ENCODE measurements around the gene BPIFA2.
"Not testable (repeated sequence)": the region's sequence is repeated elsewhere in the genome, so short reads cannot be mapped to it uniquely, and the experiment has no call there.

Gene BPIFA2

GRCh38 chr20:33159713-33160112 lies 8.2 kb upstream of the BPIFA2 start:
- in situ Hi-C loops (cut with HindIII; ENCODE audit: low sequenced_read_pairs), result loop anchor here (10.0 kb wide), 1 partner anchor 85 kb away; the partner anchor contains the start of gene BPIFB4

DNA sequence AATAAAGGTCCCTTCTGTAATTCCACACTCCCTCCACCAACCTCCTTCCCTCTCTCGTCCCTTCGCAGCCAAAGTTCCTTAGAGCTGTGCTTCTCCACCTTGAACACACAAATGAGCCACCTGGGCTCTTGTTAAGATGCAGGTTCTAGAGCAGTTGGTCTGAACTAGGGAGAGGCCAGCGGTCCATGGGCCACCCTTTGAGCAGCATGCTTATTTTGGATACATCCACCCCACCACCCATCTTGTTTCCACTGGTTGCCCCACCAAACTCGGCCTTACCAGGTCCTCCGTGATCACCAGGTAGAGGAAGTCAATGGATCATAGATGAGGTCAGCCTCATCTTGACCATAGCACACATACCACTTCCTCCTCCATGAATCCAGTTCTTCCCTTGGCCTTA lies 7.3 kb upstream of the BPIFA2 start:
- in situ Hi-C loops (cut with HindIII; ENCODE audit: low sequenced_read_pairs), result no loop called here

- in situ Hi-C loops (cut with HindIII; ENCODE audit: low sequenced_read_pairs), result no loop called here
Observed at GRCh38 chr20:33162313-33162712, 5.6 kb upstream of the BPIFA2 start.

- in situ Hi-C loops (cut with HindIII; ENCODE audit: low sequenced_read_pairs), result no loop called here
Observed at GRCh38 chr20:33162753-33163152, 5.2 kb upstream of the BPIFA2 start.

DNA sequence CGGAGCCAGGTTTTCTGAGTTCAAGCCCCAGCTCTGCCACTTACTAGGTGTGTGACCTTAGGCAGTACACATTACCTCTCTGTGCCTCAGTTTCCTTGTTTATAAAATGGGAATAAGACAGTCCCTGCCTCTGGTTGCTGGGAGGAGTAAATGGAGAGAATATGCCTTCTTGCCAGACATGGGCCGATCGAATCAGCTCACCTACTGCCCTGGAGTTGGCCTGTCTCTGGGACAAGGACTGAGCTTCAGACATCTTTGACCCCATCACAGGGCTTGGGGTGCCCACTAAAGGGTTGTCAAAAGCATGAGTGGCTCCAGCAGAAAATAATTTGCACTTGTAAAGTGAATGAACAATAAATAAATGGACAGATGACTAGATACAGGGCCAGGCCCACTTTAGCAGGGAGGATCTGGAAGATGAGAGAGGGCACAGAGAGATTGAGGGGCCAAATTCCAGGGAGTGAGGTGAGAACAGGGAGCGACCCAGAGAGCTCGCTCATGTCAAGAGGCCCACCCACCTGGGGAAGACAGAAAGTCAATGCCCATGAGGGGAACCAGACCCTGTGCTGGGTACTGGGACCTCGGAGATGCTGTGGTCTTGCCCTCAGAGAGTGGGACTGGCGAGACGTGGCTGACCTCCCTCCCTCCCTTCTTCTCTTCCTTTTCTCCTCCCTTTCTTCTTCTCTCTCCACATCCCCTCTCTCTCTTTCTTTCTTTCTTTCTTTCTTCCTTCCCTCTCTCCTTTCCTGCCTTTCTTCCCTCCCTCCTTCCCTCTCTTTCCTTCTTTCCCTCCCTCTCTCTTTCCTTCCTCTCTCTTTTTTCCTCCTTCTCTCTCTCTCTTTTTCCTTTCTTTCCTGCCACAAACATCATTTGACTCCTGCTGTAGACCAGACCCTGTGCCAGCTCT lies 3.9 kb upstream of the BPIFA2 start:
- in situ Hi-C loops (cut with HindIII; ENCODE audit: low sequenced_read_pairs), result no loop called here

- in situ Hi-C loops (cut with HindIII; ENCODE audit: low sequenced_read_pairs), result no loop called here
Observed at GRCh38 chr20:33164763-33165095, 3.2 kb upstream of the BPIFA2 start.

- in situ Hi-C loops (cut with HindIII; ENCODE audit: low sequenced_read_pairs), result no loop called here
Observed at GRCh38 chr20:33165416-33166055, 2.4 kb upstream of the BPIFA2 start.

DNA sequence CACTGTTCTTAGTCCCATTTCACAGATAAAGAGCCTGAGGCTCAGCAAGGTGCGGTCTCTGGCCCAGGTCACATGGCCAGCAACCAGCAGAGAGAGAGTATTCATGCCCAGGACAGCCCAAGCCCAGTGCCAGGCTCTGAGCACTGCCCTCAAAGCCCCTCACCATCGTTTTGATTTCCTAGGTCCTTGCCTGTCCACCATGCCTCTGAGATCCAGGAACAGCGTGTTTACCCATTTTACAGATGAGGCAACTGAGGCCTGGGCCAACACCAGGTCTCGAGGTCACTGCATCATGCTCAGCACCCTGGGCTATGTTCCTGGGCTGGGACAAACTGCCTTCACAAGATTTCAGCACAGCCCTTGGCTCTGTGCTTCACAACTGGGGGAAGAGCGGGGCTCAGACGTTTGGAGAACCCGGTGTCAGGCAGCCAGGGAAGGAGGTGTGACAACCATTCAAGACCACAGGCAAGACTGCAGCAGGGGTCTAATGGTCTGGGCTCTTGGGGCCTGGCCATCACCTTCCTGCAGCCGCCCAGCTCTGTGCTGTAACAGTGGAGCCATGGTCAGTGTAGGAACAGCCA lies 1.3 kb upstream of the BPIFA2 start:
- in situ Hi-C loops (cut with HindIII; ENCODE audit: low sequenced_read_pairs), result no loop called here

- in situ Hi-C loops (cut with HindIII; ENCODE audit: low sequenced_read_pairs), result no loop called here
Observed at GRCh38 chr20:33169176-33169794, 1.3 kb downstream of the BPIFA2 start.

- in situ Hi-C loops (cut with HindIII; ENCODE audit: low sequenced_read_pairs), result no loop called here
Observed at GRCh38 chr20:33172781-33173180, 4.8 kb downstream of the BPIFA2 start.

DNA sequence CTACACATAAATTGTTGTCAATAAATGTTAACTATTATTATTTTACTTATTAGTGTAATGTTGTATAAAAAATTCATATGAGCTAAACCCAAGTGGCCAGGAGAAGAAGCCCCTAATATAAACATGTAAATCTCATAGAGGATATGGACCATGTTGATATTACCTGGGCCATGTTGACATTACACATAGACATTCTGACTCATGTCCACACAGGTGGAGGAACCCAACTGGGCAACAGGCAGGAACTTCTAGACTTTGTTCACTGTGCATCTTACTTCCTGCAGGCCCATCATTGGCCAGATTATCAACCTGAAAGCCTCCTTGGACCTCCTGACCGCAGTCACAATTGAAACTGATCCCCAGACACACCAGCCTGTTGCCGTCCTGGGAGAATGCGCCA lies 7.2 kb downstream of the BPIFA2 start:
- in situ Hi-C loops (cut with HindIII; ENCODE audit: low sequenced_read_pairs), result no loop called here

DNA sequence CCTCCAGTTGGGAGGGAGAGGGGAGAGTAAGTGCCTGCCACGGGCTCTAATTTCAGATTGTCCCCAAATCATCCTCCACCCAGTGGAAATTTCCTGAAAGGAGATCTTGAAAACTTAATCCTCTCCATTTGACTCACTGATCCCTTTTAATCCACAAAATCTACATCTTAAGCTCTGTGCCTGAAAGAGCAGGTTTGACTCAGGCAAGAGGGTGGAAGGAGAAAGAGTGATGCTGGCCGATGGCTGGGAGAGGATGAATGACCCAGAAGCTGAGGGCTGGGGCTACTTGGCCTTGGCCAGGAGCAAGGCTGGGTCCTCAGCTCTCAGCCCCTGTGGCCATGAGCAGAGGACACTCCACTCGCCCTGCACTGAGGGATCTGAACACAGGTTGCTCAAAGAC lies 8.1 kb downstream of the BPIFA2 start:
- in situ Hi-C loops (cut with HindIII; ENCODE audit: low sequenced_read_pairs), result no loop called here

DNA sequence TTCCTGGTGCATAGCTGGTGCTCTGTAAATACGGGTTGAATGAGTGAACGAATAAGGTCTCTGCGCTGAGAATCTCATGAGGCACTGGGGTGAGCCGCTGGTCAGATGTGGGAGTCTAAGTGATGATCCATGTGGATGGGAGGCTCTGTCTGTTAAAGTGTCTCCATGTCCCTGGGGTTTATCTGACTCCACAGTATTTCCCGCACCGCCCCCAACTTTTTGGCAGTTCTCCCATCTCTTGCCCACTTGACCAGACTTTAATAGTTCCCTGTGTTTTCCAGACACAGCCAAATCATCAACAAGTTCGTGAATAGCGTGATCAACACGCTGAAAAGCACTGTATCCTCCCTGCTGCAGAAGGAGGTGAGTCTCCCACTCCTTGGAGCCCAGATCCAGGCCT lies 9.9 kb downstream of the BPIFA2 start:
- in situ Hi-C loops (cut with HindIII; ENCODE audit: low sequenced_read_pairs), result no loop called here

DNA sequence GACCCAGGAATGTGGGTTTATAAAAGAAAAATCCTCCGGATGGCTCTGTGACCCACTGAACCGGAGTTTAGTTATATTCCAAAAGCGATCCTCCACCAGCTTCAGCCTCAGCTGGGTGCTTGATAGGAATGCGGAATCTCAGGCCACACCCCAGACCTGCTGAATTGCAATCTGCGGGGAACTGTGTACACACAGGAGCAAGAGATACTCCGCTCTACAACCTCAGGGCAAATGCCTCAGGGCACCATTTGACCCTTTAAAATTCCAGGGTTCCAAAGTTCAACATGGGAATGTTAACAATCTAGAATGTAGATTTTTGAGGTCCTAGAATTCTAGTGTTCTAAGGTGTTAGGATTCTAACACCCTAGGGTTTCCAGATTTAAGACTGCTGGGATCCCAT lies 10.8 kb downstream of the BPIFA2 start:
- in situ Hi-C loops (cut with HindIII; ENCODE audit: low sequenced_read_pairs), result no loop called here

- in situ Hi-C loops (cut with HindIII; ENCODE audit: low sequenced_read_pairs), result no loop called here
Observed at GRCh38 chr20:33180169-33180568, 12.2 kb downstream of the BPIFA2 start.

GRCh38 chr20:33181482-33182093 lies 13.6 kb downstream of the BPIFA2 start:
- in situ Hi-C loops (cut with HindIII; ENCODE audit: low sequenced_read_pairs), result no loop called here

GRCh38 chr20:33183312-33183711 lies 15.4 kb downstream of the BPIFA2 start:
- in situ Hi-C loops (cut with HindIII; ENCODE audit: low sequenced_read_pairs), result no loop called here

DNA sequence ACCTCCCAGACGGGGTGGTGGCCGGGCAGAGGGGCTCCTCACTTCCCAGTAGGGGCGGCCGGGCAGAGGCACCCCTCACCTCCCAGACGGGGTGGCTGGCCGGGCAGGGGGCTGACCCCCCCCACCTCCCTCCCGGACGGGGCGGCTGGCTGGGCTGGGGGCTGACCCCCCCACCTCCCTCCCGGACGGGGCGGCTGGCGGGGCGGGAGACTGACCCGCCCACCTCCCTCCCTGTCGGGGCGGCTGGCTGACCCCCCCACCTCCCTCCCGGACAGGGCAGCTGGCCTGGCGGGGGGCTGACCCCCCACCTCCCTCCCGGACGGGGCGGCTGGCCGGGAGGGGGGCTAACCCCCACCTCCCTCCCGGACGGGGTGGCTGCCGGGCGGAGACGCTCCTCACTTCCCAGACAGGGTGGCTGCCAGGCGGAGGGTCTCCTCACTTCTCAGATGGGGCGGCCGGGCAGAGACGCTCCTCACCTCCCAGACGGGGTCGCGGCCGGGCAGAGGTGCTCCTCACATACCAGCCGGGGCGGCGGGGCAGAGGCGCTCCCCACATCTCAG lies 17.2 kb downstream of the BPIFA2 start:
- in situ Hi-C loops (cut with HindIII; ENCODE audit: low sequenced_read_pairs), result not testable (repeated sequence)

DNA sequence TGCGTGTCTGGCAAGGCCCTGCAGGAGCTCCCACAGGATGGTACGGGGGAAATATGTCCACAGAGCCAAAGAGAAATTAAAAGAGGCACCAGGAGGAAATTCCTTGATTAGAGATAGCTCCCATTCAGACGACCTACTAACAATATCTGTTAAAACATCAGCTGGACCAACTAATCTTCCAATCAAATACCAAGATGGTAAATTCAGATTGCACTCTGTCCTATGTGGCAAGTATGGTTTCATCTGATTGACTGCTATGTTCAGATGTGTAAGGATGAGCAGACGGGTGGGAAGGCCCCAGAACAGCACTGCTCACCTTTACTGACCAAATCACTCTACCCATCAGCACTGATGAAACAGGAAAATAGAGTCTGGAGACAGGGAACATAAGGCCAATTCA lies 19.5 kb downstream of the BPIFA2 start:
- in situ Hi-C loops (cut with HindIII; ENCODE audit: low sequenced_read_pairs), result no loop called here

GRCh38 chr20:33188421-33188820 lies 20.5 kb downstream of the BPIFA2 start:
- in situ Hi-C loops (cut with HindIII; ENCODE audit: low sequenced_read_pairs), result no loop called here

DNA sequence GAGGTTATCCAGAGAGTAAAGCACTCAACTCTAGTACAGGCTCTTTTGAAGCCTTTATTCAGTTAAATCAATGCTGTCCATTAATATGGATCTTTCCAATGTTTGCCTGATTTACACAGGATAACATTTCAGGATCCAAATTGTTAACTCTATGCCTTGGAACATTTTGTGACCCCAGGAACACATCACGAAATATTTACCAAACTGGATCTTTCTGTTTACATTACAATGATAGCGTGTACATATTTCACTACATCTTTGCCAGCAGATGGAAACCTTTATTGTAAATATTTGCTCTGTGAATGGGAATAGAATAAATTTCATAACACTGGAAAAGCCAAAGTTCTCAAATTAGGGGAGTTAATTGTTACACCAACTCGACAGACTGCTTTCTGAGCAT lies 23.5 kb downstream of the BPIFA2 start:
- in situ Hi-C loops (cut with HindIII; ENCODE audit: low sequenced_read_pairs), result loop anchor here (5.0 kb wide), 1 partner anchor 56 kb away; no protein-coding TSS in a partner anchor

All from endothelial cell of hepatic sinusoid (primary cell).